ENCODE data around the gene KRTAP19-8.

GRCh38 chr21:31075848-31076247, 37.6 kb upstream of the KRTAP19-8 start:
- TF ChIP-seq CTCF (IDR thresholded peaks at IDR 0.05) = no peak
- TF ChIP-seq ZFX (IDR thresholded peaks at IDR 0.05; ENCODE audit: borderline replicate concordance) = no peak

Measured in 22Rv1 (cell line).